ENCODE data around the gene HEG1. TPM values are rescaled to one million over a fixed set of nuclear protein-coding genes. Genes with fewer than 3 reads are reported as not detected.

HEG1 gene
- polyA plus RNA-seq, 2 donors: 3.1 to 6.0 TPM

DNA sequence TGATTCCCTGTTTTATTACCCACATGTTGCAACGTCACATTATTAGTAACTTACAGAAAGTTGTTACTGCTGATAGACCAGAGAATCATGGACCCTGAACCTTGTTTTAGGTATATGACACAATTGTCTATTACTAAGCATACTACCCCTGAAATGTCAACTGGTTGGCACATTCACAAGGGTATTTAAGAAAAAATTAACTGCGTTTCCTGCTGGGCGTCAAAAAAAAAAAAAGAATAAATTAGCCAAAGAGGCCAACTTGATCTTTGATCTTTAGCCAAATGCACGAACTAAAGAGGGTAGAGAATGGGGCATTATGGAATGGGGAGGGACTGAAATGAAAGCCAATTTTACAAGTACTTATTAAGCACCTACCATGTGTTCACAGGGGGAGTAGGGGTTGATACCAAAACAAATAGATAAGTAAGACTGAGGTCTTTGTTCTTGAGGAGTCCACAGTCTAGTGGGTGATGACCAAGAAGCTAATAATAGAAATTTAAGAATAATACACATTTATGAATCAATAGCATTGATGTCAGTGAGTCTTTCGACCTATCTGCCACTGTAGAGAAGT is 103.4 kb downstream of the HEG1 start:
- Histone ChIP-seq H3K36me3 (ENCODE audit: control insufficient read depth in 2 of 2, insufficient read depth in 2 of 2, low read length in 1 of 2) (no peaks in the 10 kb centered on the region), H3K4me3 (ENCODE audit: low read depth in 1 of 2, low read length in 2 of 2) (no peak overlapping the region), H3K27me3 (ENCODE audit: control insufficient read depth in 1 of 2, insufficient read depth in 2 of 2, low read length in 2 of 2) (no peaks in the 10 kb centered on the region), H3K4me1 (ENCODE audit: control insufficient read depth in 2 of 2, insufficient read depth in 2 of 2, low read length in 1 of 2) (no peaks in the 10 kb centered on the region), H3K9me3 (ENCODE audit: control insufficient read depth in 2 of 2, insufficient read depth in 1 of 2, low read depth in 1 of 2, low read length in 1 of 2) (no peaks in the 10 kb centered on the region), H3K27ac (ENCODE audit: low read depth in 2 of 2, low read length in 1 of 2) (no peak overlapping the region)
- WGBS, 2 donors: 56 to 59% methylated on average over 5 of the region's 5 CpGs

DNA sequence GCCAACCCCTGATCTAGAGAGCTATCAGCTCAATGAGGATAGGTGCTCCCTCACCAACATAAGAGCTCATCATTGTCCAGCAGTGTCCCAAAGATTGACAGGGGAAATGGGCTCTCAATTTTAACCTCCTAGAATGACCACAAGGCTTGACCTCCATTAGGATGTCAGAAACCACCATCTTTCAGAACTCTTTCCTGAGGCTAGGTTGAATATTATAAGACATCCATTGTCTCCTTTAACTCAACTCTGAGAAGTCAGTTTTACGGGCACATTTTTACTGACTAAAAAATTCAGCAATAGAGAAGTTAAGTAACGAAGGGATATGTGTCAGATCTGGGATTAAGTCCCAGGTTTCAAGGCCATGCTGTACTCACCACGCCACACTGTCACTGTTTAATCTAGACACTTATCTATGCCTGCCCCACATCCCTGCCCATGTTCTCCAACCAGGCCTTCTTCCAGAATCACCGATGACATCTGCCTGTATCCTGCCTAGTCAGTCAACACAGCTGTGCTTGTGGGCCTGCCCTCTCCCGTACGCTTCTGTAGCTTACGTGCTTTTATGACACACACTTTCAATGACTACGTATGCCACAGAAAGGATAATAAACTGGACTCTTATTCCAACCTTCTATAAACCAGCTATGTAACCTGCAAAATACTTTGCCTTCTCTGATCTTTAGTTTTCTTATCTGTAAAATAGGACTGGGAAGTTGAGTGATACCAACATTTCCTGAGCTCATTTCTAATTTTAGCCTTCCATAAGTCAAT is 104.1 kb downstream of the HEG1 start:
- Histone ChIP-seq H3K27me3 (ENCODE audit: control insufficient read depth in 1 of 2, insufficient read depth in 2 of 2, low read length in 2 of 2) (no peaks in the 10 kb centered on the region), H3K4me1 (ENCODE audit: control insufficient read depth in 2 of 2, insufficient read depth in 2 of 2, low read length in 1 of 2) (no peaks in the 10 kb centered on the region), H3K9me3 (ENCODE audit: control insufficient read depth in 2 of 2, insufficient read depth in 1 of 2, low read depth in 1 of 2, low read length in 1 of 2) (no peaks in the 10 kb centered on the region), H3K36me3 (ENCODE audit: control insufficient read depth in 2 of 2, insufficient read depth in 2 of 2, low read length in 1 of 2) (no peaks in the 10 kb centered on the region), H3K27ac (ENCODE audit: low read depth in 2 of 2, low read length in 1 of 2) (no peak overlapping the region), H3K4me3 (ENCODE audit: low read depth in 1 of 2, low read length in 2 of 2) (no peak overlapping the region)
- WGBS, 2 donors: 80 to 84% methylated on average over 8 of the region's 8 CpGs

DNA sequence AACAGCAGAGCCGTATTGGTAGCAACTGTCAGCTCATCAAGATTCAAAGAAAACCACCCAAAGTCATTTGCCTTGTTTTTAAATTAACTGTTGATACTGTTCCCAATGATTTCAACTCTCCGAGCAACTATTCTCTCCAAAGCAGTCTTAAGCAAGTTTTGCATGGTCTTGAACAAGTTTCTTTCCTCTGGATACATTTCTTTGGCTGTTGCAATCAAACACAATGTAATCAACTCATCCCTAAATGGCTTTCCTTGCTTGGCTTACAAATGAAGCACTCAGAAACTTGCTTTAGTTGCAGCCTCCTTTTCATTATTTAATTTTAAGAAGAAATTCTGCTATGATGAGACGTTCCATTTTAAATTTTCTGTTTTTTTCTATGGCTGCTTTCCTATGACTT is 105.8 kb downstream of the HEG1 start:
- Histone ChIP-seq H3K9me3 (ENCODE audit: control insufficient read depth in 2 of 2, insufficient read depth in 1 of 2, low read depth in 1 of 2, low read length in 1 of 2) (no peaks in the 10 kb centered on the region), H3K4me1 (ENCODE audit: control insufficient read depth in 2 of 2, insufficient read depth in 2 of 2, low read length in 1 of 2) (no peaks in the 10 kb centered on the region), H3K4me3 (ENCODE audit: low read depth in 1 of 2, low read length in 2 of 2) (no peak overlapping the region), H3K27ac (ENCODE audit: low read depth in 2 of 2, low read length in 1 of 2) (no peak overlapping the region), H3K36me3 (ENCODE audit: control insufficient read depth in 2 of 2, insufficient read depth in 2 of 2, low read length in 1 of 2) (no peaks in the 10 kb centered on the region), H3K27me3 (ENCODE audit: control insufficient read depth in 1 of 2, insufficient read depth in 2 of 2, low read length in 2 of 2) (no peaks in the 10 kb centered on the region)
- WGBS, 2 donors: 65% methylated on average over 3 of the region's 3 CpGs

DNA sequence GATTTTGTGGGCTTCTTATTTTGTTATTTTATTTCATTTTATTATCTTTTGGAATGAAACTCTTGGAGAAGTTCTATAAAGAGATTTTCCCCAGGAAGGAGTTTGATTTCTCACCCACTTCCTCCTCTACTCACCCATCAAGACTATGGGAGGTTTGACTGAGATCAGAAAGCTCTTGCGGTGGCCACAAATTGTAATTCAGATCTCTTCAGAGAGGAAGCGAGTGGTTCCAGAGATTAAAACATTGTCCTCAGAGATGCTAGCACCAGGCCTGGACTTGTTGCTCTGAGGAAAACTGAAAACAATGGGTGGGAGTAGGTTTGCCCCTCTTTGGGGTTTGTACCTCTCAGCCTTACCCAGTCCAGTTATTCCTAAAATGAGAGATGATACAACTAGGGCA is 113.2 kb downstream of the HEG1 start:
- Histone ChIP-seq H3K4me3 (ENCODE audit: low read depth in 1 of 2, low read length in 2 of 2) (no peak overlapping the region), H3K9me3 (ENCODE audit: control insufficient read depth in 2 of 2, insufficient read depth in 1 of 2, low read depth in 1 of 2, low read length in 1 of 2) (no peaks in the 10 kb centered on the region), H3K4me1 (ENCODE audit: control insufficient read depth in 2 of 2, insufficient read depth in 2 of 2, low read length in 1 of 2) (no peaks in the 10 kb centered on the region), H3K27ac (ENCODE audit: low read depth in 2 of 2, low read length in 1 of 2) (no peak overlapping the region), H3K36me3 (ENCODE audit: control insufficient read depth in 2 of 2, insufficient read depth in 2 of 2, low read length in 1 of 2) (no peaks in the 10 kb centered on the region), H3K27me3 (ENCODE audit: control insufficient read depth in 1 of 2, insufficient read depth in 2 of 2, low read length in 2 of 2) (no peaks in the 10 kb centered on the region)
- WGBS, 2 donors: 83 to 87% methylated on average over 2 of the region's 2 CpGs

DNA sequence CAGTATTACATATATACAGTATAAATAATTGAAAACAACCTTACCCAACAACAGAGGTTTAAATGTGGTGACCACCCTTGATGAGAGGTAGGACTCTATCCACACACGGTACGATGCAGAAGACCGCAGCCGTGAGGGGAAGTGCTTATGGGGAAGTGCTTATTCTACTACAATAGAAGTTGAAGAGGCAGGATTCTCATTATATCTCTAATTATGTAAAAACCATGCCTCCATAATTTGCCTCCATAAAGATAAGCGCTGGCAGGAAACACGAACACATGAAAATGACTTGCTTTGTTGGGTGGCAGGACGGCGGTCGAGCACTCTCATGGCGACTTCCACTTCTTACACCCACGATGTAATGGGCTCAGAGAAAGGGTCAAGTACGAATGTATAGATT is 114.0 kb downstream of the HEG1 start:
- 86 to 89% methylated on average over 12 of the region's 12 CpGs for WGBS, 2 donors
- Histone ChIP-seq H3K27me3 (ENCODE audit: control insufficient read depth in 1 of 2, insufficient read depth in 2 of 2, low read length in 2 of 2) (no peaks in the 10 kb centered on the region), H3K27ac (ENCODE audit: low read depth in 2 of 2, low read length in 1 of 2) (no peak overlapping the region), H3K9me3 (ENCODE audit: control insufficient read depth in 2 of 2, insufficient read depth in 1 of 2, low read depth in 1 of 2, low read length in 1 of 2) (no peaks in the 10 kb centered on the region), H3K4me1 (ENCODE audit: control insufficient read depth in 2 of 2, insufficient read depth in 2 of 2, low read length in 1 of 2) (no peaks in the 10 kb centered on the region), H3K36me3 (ENCODE audit: control insufficient read depth in 2 of 2, insufficient read depth in 2 of 2, low read length in 1 of 2) (no peaks in the 10 kb centered on the region), H3K4me3 (ENCODE audit: low read depth in 1 of 2, low read length in 2 of 2) (no peak overlapping the region)

DNA sequence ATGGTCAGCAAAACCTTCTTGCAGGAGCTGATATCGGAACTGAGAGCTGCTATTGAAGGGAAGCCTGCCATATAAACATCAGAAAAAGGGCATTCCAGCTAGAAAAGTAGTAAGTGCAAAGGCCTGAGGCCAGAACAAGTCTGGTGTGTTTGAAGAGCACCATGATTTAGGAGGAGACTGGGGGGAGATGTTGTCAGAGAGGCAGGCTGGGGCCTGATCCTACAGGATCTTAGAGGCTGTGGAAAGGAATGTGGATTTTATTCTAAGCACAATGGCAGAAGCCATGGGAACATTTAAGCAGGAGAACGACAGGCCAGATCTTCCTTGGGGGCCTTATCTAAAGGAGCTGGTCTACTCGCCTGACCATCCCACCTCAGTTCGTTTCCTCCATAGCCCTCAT is 116.1 kb downstream of the HEG1 start:
- H3K4me3 ChIP-seq (ENCODE audit: low read depth in 1 of 2, low read length in 2 of 2): no peak overlapping the region
- 55 to 70% methylated on average over 4 of the region's 4 CpGs for WGBS, 2 donors
- H3K9me3 ChIP-seq (ENCODE audit: control insufficient read depth in 2 of 2, insufficient read depth in 1 of 2, low read depth in 1 of 2, low read length in 1 of 2): no peaks in the 10 kb centered on the region
- no peaks in the 10 kb centered on the region for H3K27me3 ChIP-seq (ENCODE audit: control insufficient read depth in 1 of 2, insufficient read depth in 2 of 2, low read length in 2 of 2)
- no peaks in the 10 kb centered on the region for H3K4me1 ChIP-seq (ENCODE audit: control insufficient read depth in 2 of 2, insufficient read depth in 2 of 2, low read length in 1 of 2)
- H3K27ac ChIP-seq (ENCODE audit: low read depth in 2 of 2, low read length in 1 of 2): no peak overlapping the region
- no peaks in the 10 kb centered on the region for H3K36me3 ChIP-seq (ENCODE audit: control insufficient read depth in 2 of 2, insufficient read depth in 2 of 2, low read length in 1 of 2)

DNA sequence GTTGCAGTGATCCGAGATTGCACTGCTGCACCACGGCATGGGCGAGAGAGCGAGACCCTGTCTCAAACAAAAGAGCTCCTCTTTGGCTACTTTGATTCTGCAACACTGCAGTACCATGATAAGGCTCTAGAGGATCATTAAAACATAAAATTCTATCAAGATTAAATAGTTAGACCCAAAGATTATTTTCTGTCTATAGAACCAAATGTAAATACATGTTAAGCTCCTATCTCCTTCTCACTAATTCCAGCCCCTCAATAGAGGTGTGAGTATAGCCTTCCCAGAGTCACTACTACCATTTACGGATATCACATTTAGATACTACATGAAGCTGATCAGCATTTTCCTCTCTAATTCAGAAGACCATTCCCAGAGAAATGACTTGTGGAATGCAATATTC is 116.9 kb downstream of the HEG1 start:
- no peaks in the 10 kb centered on the region for H3K9me3 ChIP-seq (ENCODE audit: control insufficient read depth in 2 of 2, insufficient read depth in 1 of 2, low read depth in 1 of 2, low read length in 1 of 2)
- 94 to 97% methylated on average over 5 of the region's 5 CpGs for WGBS, 2 donors
- no peaks in the 10 kb centered on the region for H3K36me3 ChIP-seq (ENCODE audit: control insufficient read depth in 2 of 2, insufficient read depth in 2 of 2, low read length in 1 of 2)

DNA sequence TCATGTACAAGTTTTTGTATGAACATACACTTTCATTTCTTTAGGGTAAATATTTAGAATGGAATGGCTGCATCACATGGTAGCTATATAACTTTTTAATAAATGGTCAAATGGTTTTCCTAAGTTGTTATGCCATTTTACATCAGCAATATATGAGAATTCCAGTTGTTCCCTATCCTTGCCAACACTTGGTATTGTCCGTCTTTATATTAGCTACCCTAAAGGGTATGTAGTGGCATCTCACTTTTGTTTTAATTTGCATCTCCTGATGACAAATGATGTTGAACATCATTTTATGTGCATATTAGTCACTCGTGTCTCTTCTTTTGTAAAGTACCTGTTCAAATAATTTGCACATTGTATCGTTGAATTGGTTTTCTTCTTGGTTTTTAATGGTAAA is 118.7 kb downstream of the HEG1 start:
- H3K27ac ChIP-seq (ENCODE audit: low read depth in 2 of 2, low read length in 1 of 2): no peak overlapping the region

More for the DNA sequence above, 116.9 kb downstream of the HEG1 start:
- Histone ChIP-seq H3K27ac (ENCODE audit: low read depth in 2 of 2, low read length in 1 of 2) (no peak overlapping the region), H3K4me3 (ENCODE audit: low read depth in 1 of 2, low read length in 2 of 2) (no peak overlapping the region), H3K27me3 (ENCODE audit: control insufficient read depth in 1 of 2, insufficient read depth in 2 of 2, low read length in 2 of 2) (no peaks in the 10 kb centered on the region), H3K4me1 (ENCODE audit: control insufficient read depth in 2 of 2, insufficient read depth in 2 of 2, low read length in 1 of 2) (no peaks in the 10 kb centered on the region)

DNA sequence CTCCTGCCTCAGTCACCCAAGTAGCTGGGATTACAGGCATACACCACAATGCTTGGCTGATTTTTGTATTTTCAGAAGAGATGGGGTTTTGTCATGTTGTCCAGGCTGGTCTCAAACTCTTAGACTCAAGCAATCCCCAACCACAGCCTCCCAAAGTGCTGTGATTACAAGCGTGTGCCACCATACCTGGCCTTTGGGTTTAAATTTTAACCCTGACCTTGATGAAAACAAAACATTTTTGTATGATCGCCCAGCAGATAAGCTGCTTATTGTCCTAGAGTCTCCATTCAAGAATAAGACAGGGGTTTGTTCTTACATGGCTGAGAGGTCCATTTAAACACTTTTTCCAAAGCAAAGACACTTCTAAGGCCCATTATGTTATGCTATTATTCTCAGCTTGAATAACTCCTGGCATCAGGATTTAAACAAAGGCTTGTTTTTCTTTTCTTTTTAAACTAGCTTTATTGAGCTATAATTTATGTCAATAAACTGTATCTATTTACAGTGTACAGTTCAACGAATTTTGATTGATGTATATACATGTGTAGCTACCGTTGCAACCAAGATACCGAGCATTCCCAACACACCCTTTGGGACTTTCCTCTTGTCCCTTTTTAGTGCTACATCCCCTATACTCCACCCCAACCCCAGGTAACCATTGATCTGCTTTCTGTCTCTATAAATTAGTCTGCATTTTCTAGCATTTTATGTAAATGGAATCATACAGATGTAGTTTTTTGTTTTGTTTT is 119.8 kb downstream of the HEG1 start:
- Histone ChIP-seq H3K36me3 (ENCODE audit: control insufficient read depth in 2 of 2, insufficient read depth in 2 of 2, low read length in 1 of 2) (no peaks in the 10 kb centered on the region), H3K9me3 (ENCODE audit: control insufficient read depth in 2 of 2, insufficient read depth in 1 of 2, low read depth in 1 of 2, low read length in 1 of 2) (no peaks in the 10 kb centered on the region), H3K27me3 (ENCODE audit: control insufficient read depth in 1 of 2, insufficient read depth in 2 of 2, low read length in 2 of 2) (no peaks in the 10 kb centered on the region), H3K4me3 (ENCODE audit: low read depth in 1 of 2, low read length in 2 of 2) (no peak overlapping the region), H3K4me1 (ENCODE audit: control insufficient read depth in 2 of 2, insufficient read depth in 2 of 2, low read length in 1 of 2) (no peaks in the 10 kb centered on the region), H3K27ac (ENCODE audit: low read depth in 2 of 2, low read length in 1 of 2) (no peak overlapping the region)
- WGBS, 2 donors: 67 to 77% methylated on average over 5 of the region's 5 CpGs

More for the DNA sequence above, 118.7 kb downstream of the HEG1 start:
- Histone ChIP-seq H3K4me3 (ENCODE audit: low read depth in 1 of 2, low read length in 2 of 2) (no peak overlapping the region), H3K27me3 (ENCODE audit: control insufficient read depth in 1 of 2, insufficient read depth in 2 of 2, low read length in 2 of 2) (no peaks in the 10 kb centered on the region), H3K36me3 (ENCODE audit: control insufficient read depth in 2 of 2, insufficient read depth in 2 of 2, low read length in 1 of 2) (no peaks in the 10 kb centered on the region), H3K9me3 (ENCODE audit: control insufficient read depth in 2 of 2, insufficient read depth in 1 of 2, low read depth in 1 of 2, low read length in 1 of 2) (no peaks in the 10 kb centered on the region), H3K4me1 (ENCODE audit: control insufficient read depth in 2 of 2, insufficient read depth in 2 of 2, low read length in 1 of 2) (no peaks in the 10 kb centered on the region)
- WGBS, 2 donors: 95 to 96% methylated on average over 3 of the region's 3 CpGs
